SK-N-SH (cell line): ENCODE results near the gene MEG3. TPM values are rescaled to one million over a fixed set of nuclear protein-coding genes. Genes with fewer than 3 reads are reported as not detected.
A peak's percentile ranks its signal among the peaks of the same experiment; 100 is the strongest.

Experiments used
- CTCF ChIA-PET: fragments of 300-600, 350-600 bp; formaldehyde crosslinking; extraction: SDS; loops from one replicate; lab custom pipeline; 2021; lab: Yijun Ruan, JAX
- POLR2A ChIA-PET: fragments of 350-600 bp; sonication (Branson Sonifier 250); formaldehyde crosslinking; extraction: SDS; loops from one replicate; lab custom pipeline; 2020; ENCODE audit warnings: antibody characterized with exemption, inconsistent platforms; lab: Yijun Ruan, JAX
- DNase-seq: peaks from one replicate; pipeline ENCODE4 v3.0.0; 2012
- H2AFZ ChIP-seq: fragments of 200-600 bp; sonication (generic); 2 replicates; pipeline ENCODE4 v1.8.1; 2016; ENCODE audit warnings: antibody characterized with exemption, mild to moderate bottlenecking, low read depth
- H3F3A ChIP-seq: fragments of 200-600 bp; sonication (generic); replicated peaks from 2 replicates; pipeline ENCODE3; 2016; ENCODE audit warnings: antibody characterized with exemption, mild to moderate bottlenecking; ENCODE audit not compliant: insufficient read depth
- H3K27ac ChIP-seq, 2 experiments: fragments of 200-500 bp in 1 of 2; fragments of 200-600 bp in 1 of 2; sonication (Bioruptor generic) in 1 of 2; sonication (generic), shearing (Covaris generic) in 1 of 2; 2 replicates each; pipeline versions ENCODE4 v1.5.1 to v1.6.1; 2014 to 2016; ENCODE audit warnings: low read depth in 2 of 2, inconsistent platforms in 1 of 2, low read length in 1 of 2, mild to moderate bottlenecking in 1 of 2, mixed read lengths in 1 of 2
- H3K27me3 ChIP-seq: fragments of 200-600 bp; sonication (generic), shearing (Covaris generic); 2 replicates; pipeline ENCODE4 v1.6.1; 2016; ENCODE audit warnings: mixed run types; ENCODE audit not compliant: insufficient read depth
- H3K36me3 ChIP-seq, 2 experiments: fragments of 200-500 bp in 1 of 2; fragments of 200-600 bp in 1 of 2; sonication (Bioruptor generic) in 1 of 2; sonication (generic) in 1 of 2; replicated peaks in 1 of 2; 2 replicates each; pipeline versions ENCODE3 to v1.5.1; 2014 to 2016; ENCODE audit warnings: low read length in 1 of 2, mild to moderate bottlenecking in 1 of 2; ENCODE audit not compliant: insufficient read depth in 2 of 2, control insufficient read depth in 1 of 2
- H3K4me1 ChIP-seq, 2 experiments: fragments of 200-500 bp in 1 of 2; fragments of 200-600 bp in 1 of 2; sonication (Bioruptor generic) in 1 of 2; sonication (generic), shearing (Covaris generic) in 1 of 2; 2 replicates each; pipeline versions ENCODE4 v1.5.1 to v1.6.1; 2014 to 2016; ENCODE audit warnings: low read depth in 1 of 2, low read length in 1 of 2, mixed run types in 1 of 2; ENCODE audit not compliant: insufficient read depth in 2 of 2, control insufficient read depth in 1 of 2
- H3K4me2 ChIP-seq: fragments of 200-600 bp; sonication (generic), shearing (Covaris generic); 2 replicates; pipeline ENCODE4 v1.6.1; 2017; ENCODE audit warnings: mixed run types
- H3K4me3 ChIP-seq, 2 experiments: fragments of 200-500 bp in 1 of 2; fragments of 200-600 bp in 1 of 2; sonication (Bioruptor generic) in 1 of 2; sonication (generic), shearing (Covaris generic) in 1 of 2; 2 replicates each; pipeline versions ENCODE4 v1.5.1 to v1.8.1; 2014 to 2016; ENCODE audit warnings: low read depth in 2 of 2, inconsistent platforms in 1 of 2, low read length in 1 of 2, mild to moderate bottlenecking in 1 of 2, mixed read lengths in 1 of 2, moderate library complexity in 1 of 2
- H3K79me2 ChIP-seq: fragments of 200-600 bp; sonication (generic); 2 replicates; pipeline ENCODE4 v1.8.1; 2017; ENCODE audit warnings: mild to moderate bottlenecking; ENCODE audit not compliant: insufficient read depth
- H3K9ac ChIP-seq: fragments of 200-600 bp; sonication (generic); 2 replicates; pipeline ENCODE4 v1.6.1; 2017; ENCODE audit warnings: mixed run types
- H3K9me2 ChIP-seq: fragments of 200-600 bp; sonication (generic); 2 replicates; pipeline ENCODE4 v1.6.1; 2017; ENCODE audit warnings: mixed run types
- H3K9me3 ChIP-seq: fragments of 200-600 bp; sonication (generic); 2 replicates; pipeline ENCODE4 v1.6.1; 2017; ENCODE audit warnings: mixed run types, mild to moderate bottlenecking, moderate library complexity
- H4K20me1 ChIP-seq: fragments of 200-600 bp; sonication (generic); 2 replicates; pipeline ENCODE4 v1.6.1; 2017; ENCODE audit warnings: mild to moderate bottlenecking, mixed run types; ENCODE audit not compliant: insufficient read depth
- CHD2 ChIP-seq: fragments of 150-350 bp; IDR thresholded peaks from 2 replicates; pipeline ENCODE4 v1.6.1; 2018; ENCODE audit warnings: low read length; ENCODE audit not compliant: partially characterized antibody
- CTCF ChIP-seq: fragments of 200-600 bp; sonication (generic); IDR thresholded peaks from 2 replicates; pipeline ENCODE4 v1.6.1; 2017; ENCODE audit warnings: antibody characterized with exemption, mild to moderate bottlenecking, moderate library complexity
- EP300 ChIP-seq, 2 experiments: IDR thresholded peaks; 2 replicates each; pipeline versions ENCODE4 v1.4.0 to v1.6.1; 2012; ENCODE audit warnings: borderline replicate concordance in 1 of 2, low read depth in 1 of 2, low read length in 1 of 2
- EZH2phosphoT487 ChIP-seq: fragments of 200-600 bp; sonication (generic); IDR thresholded peaks from 2 replicates; pipeline ENCODE4 v1.6.1; 2017; ENCODE audit warnings: low read depth, mixed run types, mild to moderate bottlenecking, antibody characterized with exemption, moderate library complexity, borderline replicate concordance
- FOXJ3 ChIP-seq: sonication (generic); formaldehyde crosslinking; IDR thresholded peaks from 2 replicates; pipeline ENCODE4 v1.5.1; 2020; ENCODE audit warnings: mild to moderate bottlenecking, missing genetic modification reagents
- FOXM1 ChIP-seq: IDR thresholded peaks from 2 replicates; pipeline ENCODE4 v1.4.0; 2012; ENCODE audit warnings: low read depth, mild to moderate bottlenecking
- GABPA ChIP-seq: IDR thresholded peaks from 2 replicates; pipeline ENCODE4 v1.4.0; 2012; ENCODE audit warnings: low read depth, mild to moderate bottlenecking
- IRF3 ChIP-seq: fragments of 150-350 bp; IDR thresholded peaks from 2 replicates; pipeline ENCODE4 v1.6.1; 2016; ENCODE audit warnings: mild to moderate bottlenecking, low read depth, low read length
- MEF2A ChIP-seq: IDR thresholded peaks from 2 replicates; pipeline ENCODE4 v1.4.0; 2012; ENCODE audit warnings: low read depth, borderline replicate concordance
- NFIC ChIP-seq: IDR thresholded peaks from 2 replicates; pipeline ENCODE4 v1.4.0; 2012; ENCODE audit warnings: borderline replicate concordance
- NRF1 ChIP-seq: IDR thresholded peaks from 2 replicates; pipeline ENCODE4 v1.6.1; 2012; ENCODE audit warnings: low read depth, mild to moderate bottlenecking, low read length
- POLR2AphosphoS5 ChIP-seq: IDR thresholded peaks from 2 replicates; pipeline ENCODE4 v1.6.1; 2012; ENCODE audit warnings: low read depth, low read length
- RAD21 ChIP-seq: IDR thresholded peaks from 2 replicates; pipeline ENCODE4 v1.6.1; 2012; ENCODE audit warnings: mild to moderate bottlenecking, low read length
- RCOR1 ChIP-seq: fragments of 150-350 bp; IDR thresholded peaks from 2 replicates; pipeline ENCODE4 v1.6.1; 2017; ENCODE audit warnings: antibody characterized with exemption, low read length
- REST ChIP-seq: IDR thresholded peaks from 2 replicates; pipeline ENCODE4 v1.6.1; 2012; ENCODE audit warnings: mild to moderate bottlenecking, low read depth, low read length, moderate library complexity
- RFX5 ChIP-seq: IDR thresholded peaks from 2 replicates; pipeline ENCODE4 v1.6.1; 2012; ENCODE audit warnings: mild to moderate bottlenecking, improper control_type of control experiment, low read length
- RXRA ChIP-seq: IDR thresholded peaks from 2 replicates; pipeline ENCODE4 v1.4.0; 2012; ENCODE audit warnings: low read depth, mild to moderate bottlenecking, borderline replicate concordance
- TAF1 ChIP-seq: IDR thresholded peaks from 2 replicates; pipeline ENCODE4 v1.6.1; 2012; ENCODE audit warnings: low read depth, mild to moderate bottlenecking, low read length, moderate library complexity, borderline replicate concordance
- TEAD4 ChIP-seq: IDR thresholded peaks from 2 replicates; pipeline ENCODE4 v1.4.0; 2012; ENCODE audit warnings: mild to moderate bottlenecking, borderline replicate concordance; ENCODE audit not compliant: insufficient read depth
- USF1 ChIP-seq: IDR thresholded peaks from 2 replicates; pipeline ENCODE4 v1.4.0; 2012; ENCODE audit warnings: low read depth, borderline replicate concordance
- WGBS: methylation state at CpG from one replicate; pipeline ENCODE4 v1.1.6; 2017; ENCODE audit warnings: low lambda C conversion rate; 5-methylcytosine and 5-hydroxymethylcytosine counted together
- polyA plus RNA-seq, 3 experiments: library from polyadenylated mRNA; depleted of rRNA; stranded (reverse); fragments of >200 nt; gene quantifications; 2 replicates each; pipeline ENCODE4 v1.2.3, GENCODE V29; 2012

MEG3 gene
- polyA plus RNA-seq, 1 of the 3 experiments (the other 2 are of a cell fraction): not detected

GRCh38 chr14:100878271-100879146 lies 52.6 kb downstream of the MEG3 start:
- no peak for DNase-seq
- Histone ChIP-seq H2AFZ (no peak overlapping the region), H3K9me2 (no peaks in the 10 kb centered on the region), H3K4me2 (no peak overlapping the region), H3K4me1 (peaks cover 0 to 28% of the 10 kb centered on the region in 2 experiments; a peak in 1 of 4 replicates), H3K36me3 (no peaks in the 10 kb centered on the region), H3K9ac (no peak overlapping the region), H3K27ac (peak overlapping the region in 1 of 2 experiments; percentile 22; a peak in 1 of 4 replicates), H3K79me2 (no peaks in the 10 kb centered on the region), H3K4me3 (no peak overlapping the region), H3K9me3 (no peaks in the 10 kb centered on the region), H4K20me1 (no peaks in the 10 kb centered on the region), H3K27me3 (no peaks in the 10 kb centered on the region), H3F3A (no peaks in the 10 kb centered on the region)
- CTCF ChIA-PET: interaction anchor here (1.2 kb wide), 1 partner anchor 356 kb away, joined by 5 read pairs; no protein-coding TSS in a partner anchor
- no peak for TF ChIP-seq REST
- TF ChIP-seq FOXJ3: no peak
- TF ChIP-seq TAF1: no peak
- TF ChIP-seq MEF2A: no peak
- TF ChIP-seq EZH2phosphoT487: no peak
- no peak for TF ChIP-seq FOXM1
- TF ChIP-seq POLR2AphosphoS5: no peak
- no peak for TF ChIP-seq CHD2
- TF ChIP-seq RXRA: no peak
- TF ChIP-seq IRF3: no peak
- no peak for TF ChIP-seq RCOR1
- no peak for TF ChIP-seq NFIC
- TF ChIP-seq CTCF: no peak
- TF ChIP-seq RAD21: no peak
- no peak for TF ChIP-seq RFX5
- no peak for TF ChIP-seq USF1
- no peak for TF ChIP-seq GABPA
- TF ChIP-seq NRF1: no peak
- no peak for TF ChIP-seq TEAD4
- TF ChIP-seq EP300 (IDR thresholded peaks at IDR 0.05; ENCODE audit: borderline replicate concordance in 1 of 2, low read depth in 1 of 2, low read length in 1 of 2): no peak
- POLR2A ChIA-PET: no interaction called here
- 23% methylated on average over 3 of the region's 11 CpGs for WGBS
